HG03066 (cell line): ENCODE results near the gene CARD11.
"Not testable (repeated sequence)": the region's sequence is repeated elsewhere in the genome, so short reads cannot be mapped to it uniquely, and the experiment has no call there.

Source experiments
- ATAC-seq: cut with Tn5 transposase; IDR thresholded peaks from one replicate; pipeline ENCODE4 v1.9.1; 2021; ENCODE audit warnings: low read depth; ENCODE audit not compliant: unreplicated experiment

The CARD11 gene

GRCh38 chr7:3065724-3066143 lies 22.1 kb upstream of the CARD11 start:
- ATAC-seq = peak; percentile 36

- ATAC-seq = no peak
Observed at GRCh38 chr7:3064067-3064466, 20.4 kb upstream of the CARD11 start.

GRCh38 chr7:3063016-3063753 lies 19.5 kb upstream of the CARD11 start:
- peak; percentile 82 for ATAC-seq

DNA sequence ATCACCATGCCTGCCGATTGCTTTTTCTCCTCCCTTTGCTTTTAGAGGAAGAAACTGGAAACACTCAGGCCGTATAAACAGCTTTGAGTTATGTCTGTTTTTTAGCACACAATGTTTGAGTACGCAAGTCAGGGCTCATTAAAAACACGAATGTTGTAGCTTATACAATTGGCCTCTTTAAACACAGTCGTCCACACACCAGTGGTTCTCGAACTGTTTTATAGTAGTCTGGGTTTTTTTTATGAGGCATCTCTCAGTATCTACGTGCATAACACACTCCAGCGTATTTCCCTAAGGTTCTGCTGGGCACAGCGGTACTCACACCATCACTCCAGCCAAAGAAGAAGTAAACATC lies 13.4 kb upstream of the CARD11 start:
- no peak for ATAC-seq

DNA sequence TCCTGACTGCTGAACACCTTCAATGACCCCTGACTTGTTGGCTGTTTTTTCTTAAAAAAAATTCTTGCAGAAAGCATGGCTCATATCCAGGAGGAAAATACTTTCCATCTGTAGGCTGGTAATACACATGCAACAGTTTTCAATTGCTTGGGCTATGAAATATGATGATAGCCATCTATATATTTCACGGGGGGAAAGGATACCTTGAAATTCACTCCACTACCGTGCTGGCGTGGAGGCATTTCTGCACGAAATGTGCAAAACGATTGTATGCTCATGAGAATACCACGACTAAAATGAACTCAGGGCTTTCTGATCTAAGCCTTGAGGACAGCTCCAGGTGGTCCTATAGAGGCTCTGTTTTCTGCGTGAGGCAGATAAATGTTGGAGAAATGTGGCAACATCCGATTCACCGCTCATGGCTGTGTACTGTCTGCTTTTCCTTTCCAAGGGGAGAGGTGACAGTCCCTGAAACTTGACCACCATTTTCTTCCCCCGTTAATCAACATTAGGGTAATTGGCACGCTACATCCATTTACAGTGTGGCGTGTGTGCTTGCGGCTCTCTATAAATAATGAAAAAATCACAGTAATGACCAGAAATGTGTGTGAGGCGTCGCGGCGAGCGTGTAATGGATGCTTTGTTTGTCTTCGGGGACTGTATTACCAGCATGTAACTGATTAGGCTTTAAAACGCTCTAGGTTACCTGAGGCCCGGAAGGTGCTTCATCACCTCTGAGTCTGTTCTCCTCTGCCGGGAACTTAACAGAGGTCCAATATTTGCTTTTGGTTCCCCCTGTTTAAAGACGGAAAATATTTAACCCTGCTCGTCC lies 12.8 kb upstream of the CARD11 start:
- no peak for ATAC-seq

DNA sequence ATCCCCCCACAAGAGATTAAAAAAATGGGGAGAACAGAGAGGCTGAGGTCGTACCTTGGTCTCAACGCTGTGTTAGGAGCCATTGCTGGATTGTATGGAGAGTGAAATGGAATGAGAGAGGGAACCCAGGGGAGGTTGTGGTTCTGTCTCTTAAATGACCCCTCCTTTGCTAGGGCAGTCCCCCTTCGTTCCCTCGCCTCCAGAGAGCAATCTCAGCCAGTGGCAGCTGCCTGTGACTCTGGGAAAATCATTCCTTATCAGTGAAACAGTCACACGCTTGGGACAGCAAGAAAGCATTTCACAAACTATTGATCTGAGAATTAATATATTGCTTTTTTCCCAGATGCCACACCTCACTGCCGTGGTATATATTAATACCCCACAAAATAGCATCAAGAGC lies 12.0 kb upstream of the CARD11 start:
- no peak for ATAC-seq

DNA sequence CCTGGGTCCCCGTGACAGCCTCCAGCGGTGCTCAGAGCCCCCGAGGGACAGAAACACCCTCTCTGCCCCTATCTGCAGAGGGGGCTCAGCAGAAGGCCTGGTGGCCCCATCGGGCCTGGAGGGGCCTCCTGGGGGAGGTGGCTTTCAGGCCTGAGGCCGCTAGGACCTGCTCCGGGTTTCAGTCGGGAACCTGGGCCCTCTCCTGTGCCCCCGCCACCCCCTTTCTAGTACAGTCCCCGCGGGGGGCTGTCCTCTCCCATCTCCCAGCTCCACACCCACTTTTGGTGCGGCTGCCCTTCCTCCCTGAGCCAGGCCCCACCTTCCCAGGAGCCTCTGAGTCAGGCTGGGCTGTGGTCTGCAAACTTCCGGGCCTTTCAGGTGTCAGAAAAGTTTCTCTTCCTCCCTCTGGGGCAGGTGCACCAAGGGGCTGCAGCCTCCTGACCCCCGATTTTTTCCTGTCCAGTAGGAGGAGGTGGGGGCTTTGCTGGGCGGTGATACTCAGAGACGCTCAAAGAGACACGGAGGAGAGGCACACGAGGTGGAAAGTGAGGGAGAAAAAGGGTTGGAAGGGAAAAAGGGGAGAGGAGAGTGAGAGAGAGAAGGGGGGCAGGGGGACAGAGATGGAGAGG lies 692 bp downstream of the CARD11 start:
- ATAC-seq = peak; percentile 63

GRCh38 chr7:3041986-3042675 lies 1.5 kb downstream of the CARD11 start:
- ATAC-seq = no peak

DNA sequence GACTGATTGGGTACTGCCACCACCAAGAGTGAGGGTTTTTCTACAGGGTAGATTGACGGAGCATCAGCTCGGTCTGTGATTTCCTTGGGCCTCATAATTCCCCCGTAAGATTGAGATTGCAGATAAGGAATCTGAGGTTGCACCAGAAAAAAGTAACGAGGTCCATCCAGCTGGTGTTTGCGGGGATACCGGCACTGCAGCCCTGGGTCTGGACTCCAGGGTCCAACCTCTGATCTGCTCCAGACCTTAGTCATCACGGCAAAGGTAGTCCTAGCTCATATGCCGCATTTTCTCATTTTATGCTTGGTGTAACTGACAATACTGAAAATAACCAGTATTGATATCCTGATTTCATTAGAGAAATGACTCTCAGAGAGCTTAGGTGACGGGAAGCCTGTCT lies 3.9 kb downstream of the CARD11 start:
- no peak for ATAC-seq

DNA sequence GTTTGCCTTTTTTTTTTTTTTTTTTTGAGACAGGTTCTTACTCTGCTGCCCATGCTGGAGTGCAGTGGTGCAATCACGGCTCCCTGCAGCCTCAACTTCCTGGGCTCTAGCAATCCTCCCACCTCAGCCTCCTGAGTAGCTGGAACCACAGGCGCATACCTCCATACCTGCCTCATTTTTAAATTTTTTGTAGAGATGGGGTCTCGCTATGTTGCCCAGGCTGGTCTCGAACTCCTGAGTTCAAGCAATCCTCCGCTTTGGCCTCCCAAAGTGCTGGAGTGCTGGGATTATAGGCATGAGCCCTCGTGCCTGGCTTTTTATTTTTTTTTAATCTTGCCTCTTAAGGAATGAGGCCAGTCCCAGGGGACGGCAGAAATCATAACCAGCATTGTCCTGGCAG lies 5.7 kb downstream of the CARD11 start:
- ATAC-seq = not testable (repeated sequence)

GRCh38 chr7:3037259-3037658 lies 6.4 kb downstream of the CARD11 start:
- no peak for ATAC-seq

- ATAC-seq = no peak
Observed at GRCh38 chr7:3034591-3035150, 9.0 kb downstream of the CARD11 start.

- ATAC-seq = no peak
Observed at GRCh38 chr7:3033581-3033980, 10.1 kb downstream of the CARD11 start.

- ATAC-seq = no peak
Observed at GRCh38 chr7:3033136-3033535, 10.5 kb downstream of the CARD11 start.

- no peak for ATAC-seq
Observed at GRCh38 chr7:3032256-3032655, 11.4 kb downstream of the CARD11 start.

- ATAC-seq = no peak
Observed at GRCh38 chr7:3029138-3029537, 14.5 kb downstream of the CARD11 start.

GRCh38 chr7:3028758-3029093 lies 14.9 kb downstream of the CARD11 start:
- ATAC-seq = no peak

DNA sequence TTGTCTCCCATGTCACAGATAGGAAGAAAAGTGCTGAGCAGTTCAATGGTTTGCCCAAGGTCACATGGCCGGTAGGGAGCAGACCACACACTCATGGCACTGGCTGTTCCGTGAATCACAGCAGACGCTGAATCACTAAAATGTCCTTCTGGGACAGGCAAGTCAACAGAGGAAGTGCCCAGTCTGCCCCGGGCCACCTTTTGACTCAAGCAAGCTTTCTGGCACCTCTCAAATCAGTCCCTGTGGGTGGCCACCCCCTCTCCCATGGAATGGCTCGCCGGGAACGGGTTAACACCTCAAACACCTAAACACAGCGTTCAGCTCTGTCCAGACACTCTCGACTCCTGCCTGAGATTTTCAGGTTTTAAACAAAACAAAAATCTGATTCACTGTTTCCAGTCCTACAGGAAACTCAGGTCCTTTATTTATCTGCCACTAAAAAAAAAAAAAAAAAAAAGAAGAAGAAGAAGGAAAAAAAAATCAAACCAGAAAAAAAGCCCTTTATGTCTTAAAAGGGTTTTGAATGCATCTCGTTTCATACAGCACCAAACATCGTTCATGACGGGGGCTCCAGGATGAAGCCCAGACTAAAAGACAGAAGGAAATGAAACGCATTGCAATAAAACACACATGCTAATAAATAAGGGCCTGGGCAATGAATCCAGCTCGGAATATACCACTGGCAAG lies 15.5 kb downstream of the CARD11 start:
- no peak for ATAC-seq

DNA sequence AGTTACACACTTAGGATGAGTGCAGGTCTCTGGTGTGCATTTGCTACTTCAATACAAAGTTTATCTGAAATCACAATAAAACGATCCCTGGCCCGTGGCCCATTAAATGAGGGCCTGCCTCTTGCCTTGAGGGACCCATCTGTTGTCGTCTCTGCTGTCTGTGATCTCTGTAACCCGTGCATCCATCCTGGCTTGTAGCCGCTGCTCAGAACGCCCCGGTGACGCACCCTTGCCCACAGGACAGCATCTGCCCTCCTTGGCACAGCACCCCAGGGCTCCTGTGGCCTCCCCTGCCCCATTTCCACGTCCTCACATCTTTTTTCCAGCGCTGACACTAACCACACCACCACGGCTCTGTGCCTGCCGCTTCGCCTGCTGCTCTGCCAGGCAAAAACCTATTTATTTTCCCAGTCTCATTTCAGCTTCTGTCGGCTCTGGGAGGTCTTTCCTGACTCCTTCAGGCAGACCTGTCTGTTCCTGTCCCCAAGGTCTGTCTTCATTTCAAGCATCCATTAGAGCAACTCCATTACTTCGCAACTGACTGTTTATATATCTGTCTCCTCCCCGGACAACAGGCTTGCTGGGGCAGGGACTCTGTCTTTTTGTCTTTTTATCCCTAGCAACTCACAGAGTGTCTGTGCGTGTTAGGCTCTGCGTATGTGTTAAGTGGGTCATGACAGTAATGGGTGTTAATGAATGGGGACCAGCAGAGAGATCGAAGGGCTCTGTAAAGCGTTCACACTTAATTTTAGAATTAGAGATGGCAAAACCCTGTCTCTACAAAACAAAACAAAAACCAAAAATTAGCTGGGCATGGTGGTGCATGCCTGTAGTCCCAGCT lies 16.4 kb downstream of the CARD11 start:
- no peak for ATAC-seq
